ENCODE results near the gene CCDC159. TPM values are rescaled to one million over a fixed set of nuclear protein-coding genes. Genes with fewer than 3 reads are reported as not detected.

CCDC159 gene
- total RNA-seq, 6 experiments from 2014 or later = 8.4 to 27.9 (median 23.4) TPM

DNA sequence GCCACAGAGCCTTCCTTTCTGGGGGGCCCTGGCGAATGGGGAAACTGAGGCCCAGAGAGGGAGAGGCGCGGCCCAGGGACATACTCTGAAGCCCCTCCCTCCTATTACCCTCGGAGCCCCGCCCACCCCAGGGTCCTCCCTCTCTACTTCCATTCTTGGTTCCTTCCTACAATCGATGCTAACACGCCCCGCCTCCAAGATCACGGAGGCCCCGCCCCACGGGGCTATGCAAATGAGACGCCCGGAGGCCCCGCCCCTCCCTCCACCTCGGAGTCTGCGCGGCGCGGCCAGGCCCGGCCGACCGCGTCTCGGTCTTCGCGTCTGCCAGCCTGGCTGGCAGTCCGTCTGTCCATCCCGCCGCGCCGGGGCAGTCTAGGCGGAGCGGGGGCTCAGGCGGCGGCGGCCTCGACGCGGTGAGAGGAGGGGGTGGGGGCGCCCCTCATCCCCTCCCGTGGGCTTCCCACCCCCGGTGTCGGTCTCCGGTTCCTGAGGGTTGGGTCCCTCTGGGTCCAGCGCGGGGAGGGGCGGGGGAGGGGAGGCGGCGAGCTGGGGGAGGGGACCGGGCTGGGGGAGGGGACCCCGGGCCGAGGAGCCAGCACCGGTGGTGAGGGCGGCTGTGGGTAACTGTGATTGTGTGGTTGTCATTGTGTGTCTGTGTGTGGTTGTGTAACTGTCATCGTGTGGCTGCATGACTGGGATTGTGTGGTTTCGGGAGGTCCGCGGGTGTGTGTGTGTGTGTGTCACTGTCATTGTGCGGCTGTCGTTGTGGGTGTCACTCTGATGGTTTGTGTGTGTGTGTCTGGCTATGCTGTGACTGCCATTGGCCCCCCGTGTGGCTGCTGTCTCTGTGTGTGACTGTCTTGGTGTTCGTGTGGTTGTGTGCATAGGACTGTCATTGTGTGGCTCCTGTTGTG lies 9.1 kb downstream of the CCDC159 start, which contains the start of gene PLPPR2:
Gene PLPPR2, plus strand, starts transcription at position 273 of the 914 bp plus-strand sequence. CDS start 2,242 bp downstream, outside the sequence.
- DNase-seq = peak; percentile 92 to 94 (median 93)
- intact Hi-C loops (cut with DNase I) = no loop called here
- H3K4me3 ChIP-seq = peak within 1 kb of the TSS; percentile 48 to 53 (median 50)
- peaks cover 0 to 5% (median 0%) of the 10 kb centered on the region in 4 donors for H3K4me1 ChIP-seq
- peak; percentile 71 for TF ChIP-seq POLR2A (IDR thresholded peaks at IDR 0.05)
- TF ChIP-seq, protein P1, sequence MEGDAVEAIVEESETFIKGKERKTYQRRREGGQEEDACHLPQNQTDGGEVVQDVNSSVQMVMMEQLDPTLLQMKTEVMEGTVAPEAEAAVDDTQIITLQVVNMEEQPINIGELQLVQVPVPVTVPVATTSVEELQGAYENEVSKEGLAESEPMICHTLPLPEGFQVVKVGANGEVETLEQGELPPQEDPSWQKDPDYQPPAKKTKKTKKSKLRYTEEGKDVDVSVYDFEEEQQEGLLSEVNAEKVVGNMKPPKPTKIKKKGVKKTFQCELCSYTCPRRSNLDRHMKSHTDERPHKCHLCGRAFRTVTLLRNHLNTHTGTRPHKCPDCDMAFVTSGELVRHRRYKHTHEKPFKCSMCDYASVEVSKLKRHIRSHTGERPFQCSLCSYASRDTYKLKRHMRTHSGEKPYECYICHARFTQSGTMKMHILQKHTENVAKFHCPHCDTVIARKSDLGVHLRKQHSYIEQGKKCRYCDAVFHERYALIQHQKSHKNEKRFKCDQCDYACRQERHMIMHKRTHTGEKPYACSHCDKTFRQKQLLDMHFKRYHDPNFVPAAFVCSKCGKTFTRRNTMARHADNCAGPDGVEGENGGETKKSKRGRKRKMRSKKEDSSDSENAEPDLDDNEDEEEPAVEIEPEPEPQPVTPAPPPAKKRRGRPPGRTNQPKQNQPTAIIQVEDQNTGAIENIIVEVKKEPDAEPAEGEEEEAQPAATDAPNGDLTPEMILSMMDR (IDR thresholded peaks at IDR 0.05) = no peak
- 2% methylated on average over 28 of the region's 62 CpGs for WGBS (ENCODE audit: insufficient coverage, low coverage, low lambda C conversion rate, missing lambda C conversion rate)
- peak within 1 kb of the TSS in 1 of 3 donors; percentile 8 for H3K27ac ChIP-seq
- ATAC-seq = peak; percentile 94 to 98 (median 95)
- no peaks in the 10 kb centered on the region for H3K36me3 ChIP-seq
- H3K9me3 ChIP-seq = no peaks in the 10 kb centered on the region
- no peaks in the 10 kb centered on the region for H3K27me3 ChIP-seq

DNA sequence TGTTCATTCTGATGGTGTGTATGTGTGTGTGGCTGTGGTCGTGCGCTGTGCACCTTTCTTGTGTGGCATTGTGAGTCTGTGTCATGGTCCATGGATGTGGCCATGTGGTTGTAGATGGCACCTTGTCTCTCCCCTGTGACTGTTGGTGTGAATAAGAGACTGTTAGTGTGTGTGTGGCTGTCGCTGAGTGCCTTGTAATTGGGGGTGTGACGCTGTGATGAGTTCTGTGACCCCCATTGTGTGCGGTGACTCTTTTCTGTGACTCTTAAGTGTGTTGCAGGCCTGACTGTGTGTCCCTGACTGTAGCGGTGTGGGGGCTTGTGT lies 9.7 kb downstream of the CCDC159 start:
- DNase-seq = no peak
- TF ChIP-seq, protein P1 (IDR thresholded peaks at IDR 0.05) = no peak
- TF ChIP-seq POLR2A (IDR thresholded peaks at IDR 0.05) = no peak
- intact Hi-C loops (cut with DNase I) = no loop called here
- WGBS (ENCODE audit: insufficient coverage, low coverage, low lambda C conversion rate, missing lambda C conversion rate) = no CpG with 5 or more reads among the region's 6 CpGs
- H3K27me3 ChIP-seq = no peaks in the 10 kb centered on the region
- no peak for ATAC-seq
- no peaks in the 10 kb centered on the region for H3K36me3 ChIP-seq
- H3K9me3 ChIP-seq = no peaks in the 10 kb centered on the region
- peak overlapping the region; percentile 48 to 53 (median 50) for H3K4me3 ChIP-seq
- no peak overlapping the region for H3K27ac ChIP-seq
- peaks cover 0 to 8% (median 2%) of the 10 kb centered on the region in 4 donors for H3K4me1 ChIP-seq

DNA sequence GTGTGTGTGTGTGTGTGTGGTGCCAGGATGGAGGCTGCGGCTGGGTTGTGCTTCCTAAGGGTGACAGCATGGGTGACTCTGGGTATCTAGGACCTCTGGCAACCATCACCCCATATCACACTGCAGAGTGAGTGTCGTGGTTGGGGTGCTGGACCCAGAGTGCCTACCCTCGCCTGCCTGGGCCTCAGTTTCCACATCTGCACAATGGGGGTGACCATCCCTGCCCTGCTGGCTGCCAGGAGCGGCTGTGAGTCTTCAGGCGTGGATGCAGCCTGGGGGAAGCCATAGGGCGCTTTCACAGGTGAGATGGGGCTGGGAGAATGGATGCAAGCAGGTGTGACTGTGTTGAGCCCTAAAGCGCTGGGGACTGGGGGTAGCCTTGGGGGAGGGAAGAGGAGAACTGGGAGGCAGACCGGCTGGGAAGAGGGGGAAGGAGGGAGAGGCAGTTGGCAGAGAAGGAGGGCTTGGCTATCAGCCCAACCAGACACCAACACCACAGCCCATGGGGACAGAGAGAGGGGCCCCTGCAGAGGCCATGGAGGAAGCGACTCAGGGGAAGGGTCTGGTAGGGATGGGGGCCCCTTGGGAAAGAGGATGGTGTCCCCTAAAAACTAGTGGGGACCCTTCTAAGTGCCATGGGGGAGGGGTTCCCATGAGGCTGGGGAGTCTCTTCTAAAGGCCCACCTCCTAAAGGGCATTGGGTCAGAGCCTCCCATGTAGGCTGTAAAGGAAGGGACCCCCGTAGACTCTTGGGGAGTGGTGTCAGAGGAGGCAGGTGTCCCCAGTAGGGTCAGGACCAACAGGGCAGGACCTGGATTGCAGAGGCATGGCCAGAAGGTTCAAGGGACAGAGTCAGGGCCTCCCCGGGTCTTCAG lies 10.6 kb downstream of the CCDC159 start:
- Histone ChIP-seq H3K4me3 (no peak overlapping the region), H3K9me3 (no peaks in the 10 kb centered on the region), H3K27me3 (no peaks in the 10 kb centered on the region), H3K27ac (no peak overlapping the region), H3K36me3 (no peaks in the 10 kb centered on the region), H3K4me1 (peaks cover 0 to 15% (median 3%) of the 10 kb centered on the region in 4 donors)
- WGBS (ENCODE audit: insufficient coverage, low coverage, low lambda C conversion rate, missing lambda C conversion rate) = 78% methylated on average over 4 of the region's 11 CpGs
- ATAC-seq (no peak), DNase-seq (peak in 1 of 3 donors; percentile 44)
- TF ChIP-seq, protein P1 (IDR thresholded peaks at IDR 0.05) = no peak
- no peak for TF ChIP-seq POLR2A (IDR thresholded peaks at IDR 0.05)
- intact Hi-C loops (cut with DNase I) = no loop called here

DNA sequence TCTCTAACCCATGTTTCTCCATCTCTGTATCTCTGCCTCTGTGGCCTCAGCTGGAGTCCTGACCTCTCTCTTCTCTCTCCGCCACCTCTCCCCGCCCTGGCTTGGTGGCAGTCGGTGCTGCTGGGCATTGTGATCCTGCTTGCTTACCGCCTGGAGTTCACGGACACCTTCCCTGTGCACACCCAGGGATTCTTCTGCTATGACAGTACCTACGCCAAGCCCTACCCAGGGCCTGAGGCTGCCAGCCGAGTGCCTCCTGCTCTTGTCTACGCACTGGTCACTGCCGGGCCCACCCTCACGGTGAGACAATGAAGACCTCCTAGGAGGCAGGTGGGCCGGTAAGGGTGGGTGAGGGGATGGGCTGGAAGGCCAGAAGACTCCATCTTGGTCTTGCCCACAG lies 13.1 kb downstream of the CCDC159 start:
- intact Hi-C loops (cut with DNase I) = no loop called here
- TF ChIP-seq, protein P1 (IDR thresholded peaks at IDR 0.05) = no peak
- no peak for TF ChIP-seq POLR2A (IDR thresholded peaks at IDR 0.05)
- H3K4me1 ChIP-seq = peaks cover 0 to 15% (median 3%) of the 10 kb centered on the region in 4 donors
- no peaks in the 10 kb centered on the region for H3K36me3 ChIP-seq
- H3K9me3 ChIP-seq = no peaks in the 10 kb centered on the region
- WGBS (ENCODE audit: insufficient coverage, low coverage, low lambda C conversion rate, missing lambda C conversion rate) = 92% methylated on average over 11 of the region's 11 CpGs
- H3K27ac ChIP-seq = no peak overlapping the region
- no peaks in the 10 kb centered on the region for H3K27me3 ChIP-seq
- no peak overlapping the region for H3K4me3 ChIP-seq
- ATAC-seq (no peak), DNase-seq (peak in 1 of 3 donors; percentile 47)

Data from right lobe of liver (tissue), 6 donors.